ENCODE measurements around the gene ZNF668. TPM values are rescaled to one million over a fixed set of nuclear protein-coding genes. Genes with fewer than 3 reads are reported as not detected.

Gene ZNF668
- 13.6 TPM for total RNA-seq (ENCODE audit: unreplicated experiment)
- long read RNA-seq, transcript ZNF668-201 (3 exons, 2,762 nt): major isoform, 7 of 17 reads
- long read RNA-seq, partial matches to known transcripts: 6 of 17 reads
- long read RNA-seq, other reads (novel, unspliced or antisense): 2 of 17 reads

- DNase-seq (ENCODE audit: low spot score): peak; percentile 91
- Mint-ChIP-seq H3K4me1 (ENCODE audit: unreplicated experiment) (peaks cover 25% of the 10 kb centered on the region), H3K4me3 (ENCODE audit: unreplicated experiment) (peak within 1 kb of the TSS; percentile 99), H3K27ac (ENCODE audit: unreplicated experiment) (peak within 1 kb of the TSS; percentile 99), H3K27me3 (ENCODE audit: unreplicated experiment) (peaks cover 25% of the 10 kb centered on the region), H3K36me3 (ENCODE audit: low read depth, unreplicated experiment) (peaks cover 23% of the 10 kb centered on the region), H3K9me3 (ENCODE audit: unreplicated experiment) (no peaks in the 10 kb centered on the region)
- no peak for TF ChIP-seq CTCF (IDR thresholded peaks at IDR 0.05; ENCODE audit: unreplicated experiment)
Observed at GRCh38 chr16:31073970-31074813, at the start of gene ZNF668, which contains the start of gene ZNF646. ZNF668 (minus strand) TSS chr16:31074240; CDS start chr16:31064459, 9,781 bp downstream. ZNF646 (plus strand) TSS chr16:31074422; CDS start chr16:31076325, 1,903 bp downstream.

DNA sequence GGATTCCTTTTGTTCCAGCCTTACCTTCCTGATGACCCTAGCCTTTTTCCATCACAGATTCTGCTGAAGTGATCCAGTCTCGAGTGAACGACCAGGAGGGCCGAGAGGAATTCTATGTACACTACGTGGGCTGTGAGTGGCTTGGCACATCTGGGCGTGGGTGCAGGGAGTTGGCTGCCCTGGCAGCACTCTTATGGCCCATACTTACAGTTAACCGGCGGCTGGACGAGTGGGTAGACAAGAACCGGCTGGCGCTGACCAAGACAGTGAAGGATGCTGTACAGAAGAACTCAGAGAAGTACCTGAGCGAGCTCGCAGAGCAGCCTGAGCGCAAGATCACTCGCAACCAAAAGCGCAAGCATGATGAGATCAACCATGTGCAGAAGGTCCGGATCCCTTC, 46.1 kb upstream of the ZNF668 start:
- no peaks in the 10 kb centered on the region for H3K9me3 Mint-ChIP-seq (ENCODE audit: unreplicated experiment)
- DNase-seq (ENCODE audit: low spot score): no peak
- peaks cover 8% of the 10 kb centered on the region for H3K4me1 Mint-ChIP-seq (ENCODE audit: unreplicated experiment)
- no peak overlapping the region for H3K27ac Mint-ChIP-seq (ENCODE audit: unreplicated experiment)
- H3K4me3 Mint-ChIP-seq (ENCODE audit: unreplicated experiment): no peak overlapping the region
- peaks cover 29% of the 10 kb centered on the region for H3K36me3 Mint-ChIP-seq (ENCODE audit: low read depth, unreplicated experiment)
- H3K27me3 Mint-ChIP-seq (ENCODE audit: unreplicated experiment): peaks cover 14% of the 10 kb centered on the region
- no peak for TF ChIP-seq CTCF (IDR thresholded peaks at IDR 0.05; ENCODE audit: unreplicated experiment)

- Mint-ChIP-seq H3K27ac (ENCODE audit: unreplicated experiment) (peak overlapping the region; percentile 86), H3K36me3 (ENCODE audit: low read depth, unreplicated experiment) (peaks cover 25% of the 10 kb centered on the region), H3K4me1 (ENCODE audit: unreplicated experiment) (peaks cover 15% of the 10 kb centered on the region), H3K27me3 (ENCODE audit: unreplicated experiment) (peaks cover 17% of the 10 kb centered on the region), H3K4me3 (ENCODE audit: unreplicated experiment) (peak overlapping the region; percentile 88), H3K9me3 (ENCODE audit: unreplicated experiment) (no peaks in the 10 kb centered on the region)
- TF ChIP-seq CTCF (IDR thresholded peaks at IDR 0.05; ENCODE audit: unreplicated experiment): no peak
- DNase-seq (ENCODE audit: low spot score): no peak
Observed at GRCh38 chr16:31118223-31119155, 44.4 kb upstream of the ZNF668 start.

DNA sequence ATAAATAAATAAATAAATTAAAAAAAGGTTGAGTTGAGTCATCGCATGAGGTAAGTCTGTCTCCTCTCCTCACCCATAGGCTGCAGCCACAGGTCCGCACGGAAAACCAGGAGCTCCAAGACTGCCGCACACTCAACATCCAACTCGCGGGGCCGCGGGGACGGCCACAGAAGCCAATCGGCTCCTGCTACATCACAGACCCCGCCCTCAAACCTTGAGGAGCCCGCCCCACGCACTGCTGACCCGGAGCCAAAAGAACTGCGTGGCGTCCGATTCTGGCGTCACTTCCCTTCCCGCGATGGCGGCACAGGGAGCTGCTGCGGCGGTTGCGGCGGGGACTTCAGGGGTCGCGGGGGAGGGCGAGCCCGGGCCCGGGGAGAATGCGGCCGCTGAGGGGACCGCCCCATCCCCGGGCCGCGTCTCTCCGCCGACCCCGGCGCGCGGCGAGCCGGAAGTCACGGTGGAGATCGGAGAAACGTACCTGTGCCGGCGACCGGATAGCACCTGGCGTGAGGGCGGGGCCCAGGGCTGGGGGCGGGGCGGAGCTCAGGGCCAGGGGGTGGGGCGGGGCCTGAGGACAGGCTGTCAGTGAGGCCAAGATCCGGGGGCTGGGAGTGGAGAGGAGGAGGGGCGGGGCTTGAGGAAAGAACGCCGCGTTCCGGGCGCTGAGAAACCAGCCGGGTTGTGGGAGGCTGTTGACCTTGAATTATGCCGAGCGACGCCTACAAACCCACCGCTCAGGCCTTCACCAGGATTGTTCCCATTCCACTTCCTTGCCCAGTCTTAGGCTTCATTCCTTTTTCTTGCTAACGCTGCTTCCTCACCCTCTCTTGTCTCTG, 43.6 kb upstream of the ZNF668 start, which contains the start of gene KAT8:
Gene KAT8 (plus strand): TSS at position 281 of the 839 bp plus-strand sequence. CDS start 18 bp downstream, at position 299.
- H3K9me3 Mint-ChIP-seq (ENCODE audit: unreplicated experiment): no peaks in the 10 kb centered on the region
- H3K36me3 Mint-ChIP-seq (ENCODE audit: low read depth, unreplicated experiment): peaks cover 27% of the 10 kb centered on the region
- peak; percentile 95 for DNase-seq (ENCODE audit: low spot score)
- peaks cover 15% of the 10 kb centered on the region for H3K4me1 Mint-ChIP-seq (ENCODE audit: unreplicated experiment)
- peak within 1 kb of the TSS; percentile 88 for H3K4me3 Mint-ChIP-seq (ENCODE audit: unreplicated experiment)
- peaks cover 17% of the 10 kb centered on the region for H3K27me3 Mint-ChIP-seq (ENCODE audit: unreplicated experiment)
- H3K27ac Mint-ChIP-seq (ENCODE audit: unreplicated experiment): peak within 1 kb of the TSS; percentile 86
- no peak for TF ChIP-seq CTCF (IDR thresholded peaks at IDR 0.05; ENCODE audit: unreplicated experiment)

Measured in endothelial cell (in vitro differentiated cells).